H1 (cell line): ENCODE results near the gene ZNF366. TPM values are rescaled to one million over a fixed set of nuclear protein-coding genes. Genes with fewer than 3 reads are reported as not detected.

ENCODE experiments used
- CTCF ChIA-PET: fragments of 300-600 bp; sonication (Branson Sonifier 250); formaldehyde crosslinking; loops from one replicate; lab custom pipeline; 2021; ENCODE audit not compliant: partially characterized antibody; lab: Charles Lee
- POLR2A ChIA-PET: fragments of 300-600 bp; sonication (Branson Sonifier 250); formaldehyde crosslinking; loops from one replicate; lab custom pipeline; 2021; ENCODE audit warnings: inconsistent platforms; ENCODE audit not compliant: partially characterized antibody; lab: Charles Lee
- DNase-seq, 2 experiments: peaks; one replicate each; pipeline versions ENCODE4 v3.0.0 to v3.0.0-alpha.2; 2010 to 2022; ENCODE audit warnings: low spot score in 2 of 2, low read depth in 1 of 2, mixed read lengths in 1 of 2
- FAIRE-seq: peaks from 2 replicates; lab custom pipeline; 2011; peaks lifted over from hg19 to GRCh38; lab: Jason Lieb, UNC
- H2AFZ ChIP-seq: 2 replicates; pipeline ENCODE4 v1.8.1; 2012; ENCODE audit warnings: low read length, inconsistent platforms
- H2AK5ac ChIP-seq: 2 replicates; pipeline ENCODE4 v1.6.1; 2013; ENCODE audit warnings: low read depth, low read length
- H2BK120ac ChIP-seq: replicated peaks from 2 replicates; pipeline ENCODE3; 2013; ENCODE audit warnings: low read depth, low read length, inconsistent platforms
- H2BK12ac ChIP-seq: 2 replicates; pipeline ENCODE4 v1.6.1; 2013; ENCODE audit warnings: low read depth, low read length
- H2BK15ac ChIP-seq: 2 replicates; pipeline ENCODE4 v1.6.1; 2013; ENCODE audit warnings: low read length
- H2BK20ac ChIP-seq: 2 replicates; pipeline ENCODE4 v1.6.1; 2013; ENCODE audit warnings: low read length
- H2BK5ac ChIP-seq: 2 replicates; pipeline ENCODE4 v1.6.1; 2013; ENCODE audit warnings: low read depth, low read length
- H3K14ac ChIP-seq: 2 replicates; pipeline ENCODE4 v1.6.1; 2013; ENCODE audit warnings: inconsistent platforms; ENCODE audit not compliant: insufficient read length
- H3K18ac ChIP-seq: 2 replicates; pipeline ENCODE4 v1.6.1; 2013; ENCODE audit warnings: low read length; ENCODE audit errors: extremely low read depth
- H3K23ac ChIP-seq: 2 replicates; pipeline ENCODE4 v1.6.1; 2013; ENCODE audit warnings: inconsistent platforms; ENCODE audit not compliant: insufficient read length
- H3K23me2 ChIP-seq: 2 replicates; pipeline ENCODE4 v1.6.1; 2013; ENCODE audit warnings: low read depth, low read length
- H3K27ac ChIP-seq: 2 replicates; pipeline ENCODE4 v1.6.1; 2011; ENCODE audit warnings: low read depth, low read length, inconsistent platforms
- H3K27me3 ChIP-seq, 4 experiments: replicated peaks in 1 of 4; 1 replicate in 1 of 4; 2 replicates in 3 of 4; pipeline versions ENCODE4 v1.6.1 to v1.8.1; 2011 to 2013; ENCODE audit warnings: low read length in 3 of 4, mild to moderate bottlenecking in 3 of 4, inconsistent platforms in 2 of 4, mixed read lengths in 2 of 4, moderate library complexity in 1 of 4; ENCODE audit not compliant: control insufficient read depth in 3 of 4, insufficient read depth in 3 of 4; ENCODE audit errors: extremely low read depth in 1 of 4
- H3K36me3 ChIP-seq, 4 experiments: 2 replicates each; pipeline versions ENCODE4 v1.6.1 to v1.8.1; 2011 to 2013; ENCODE audit warnings: mild to moderate bottlenecking in 4 of 4, low read length in 3 of 4, moderate library complexity in 2 of 4, control low read depth in 1 of 4, inconsistent platforms in 1 of 4; ENCODE audit not compliant: insufficient read depth in 4 of 4, control insufficient read depth in 2 of 4
- H3K4ac ChIP-seq: replicated peaks from 2 replicates; pipeline ENCODE3; 2013; ENCODE audit warnings: low read length, low read depth, mixed read lengths, inconsistent platforms; ENCODE audit not compliant: insufficient read length
- H3K4me1 ChIP-seq, 4 experiments: replicated peaks in 1 of 4; 1 replicate in 1 of 4; 2 replicates in 3 of 4; pipeline versions ENCODE4 v1.6.1 to v1.8.1; 2011 to 2013; ENCODE audit warnings: low read length in 3 of 4, inconsistent platforms in 2 of 4, mixed read lengths in 1 of 4; ENCODE audit not compliant: insufficient read depth in 4 of 4, control insufficient read depth in 3 of 4
- H3K4me2 ChIP-seq, 2 experiments: 2 replicates each; pipeline versions ENCODE4 v1.6.1 to v1.8.1; 2011 to 2013; ENCODE audit warnings: low read depth in 2 of 2, low read length in 2 of 2, control low read depth in 1 of 2, inconsistent platforms in 1 of 2, mild to moderate bottlenecking in 1 of 2; ENCODE audit not compliant: insufficient read depth in 1 of 2
- H3K4me3 ChIP-seq, 4 experiments: fragments of 200-600, 300-600 bp in 1 of 4; sonication (generic), shearing (Covaris generic), sonication (Bioruptor Twin) in 1 of 4; 2 replicates each; pipeline versions ENCODE4 v1.5.1 to v1.8.1; 2011 to 2016; ENCODE audit warnings: low read length in 4 of 4, low read depth in 3 of 4, control low read depth in 2 of 4, inconsistent platforms in 2 of 4, mild to moderate bottlenecking in 2 of 4, mixed read lengths in 1 of 4, moderate library complexity in 1 of 4; ENCODE audit not compliant: insufficient read depth in 2 of 4; ENCODE audit errors: extremely low read depth in 1 of 4
- H3K56ac ChIP-seq: replicated peaks from 2 replicates; pipeline ENCODE3; 2013; ENCODE audit warnings: low read depth, mild to moderate bottlenecking, mixed read lengths, low read length, inconsistent platforms; ENCODE audit not compliant: insufficient read length
- H3K79me1 ChIP-seq: 2 replicates; pipeline ENCODE4 v1.6.1; 2013; ENCODE audit warnings: low read depth, low read length, control low read depth
- H3K79me2 ChIP-seq, 2 experiments: 2 replicates each; pipeline versions ENCODE4 v1.6.1 to v1.8.1; 2012 to 2013; ENCODE audit warnings: low read length in 2 of 2, mild to moderate bottlenecking in 2 of 2, inconsistent platforms in 1 of 2; ENCODE audit not compliant: insufficient read depth in 2 of 2, control insufficient read depth in 1 of 2
- H3K9ac ChIP-seq, 4 experiments: replicated peaks in 1 of 4; 1 replicate in 1 of 4; 2 replicates in 3 of 4; pipeline versions ENCODE4 v1.6.1 to v1.8.1; 2011 to 2013; ENCODE audit warnings: low read depth in 3 of 4, low read length in 3 of 4, control low read depth in 2 of 4, mild to moderate bottlenecking in 2 of 4, moderate library complexity in 2 of 4, inconsistent platforms in 1 of 4; ENCODE audit errors: extremely low read depth in 1 of 4
- H3K9me3 ChIP-seq, 2 experiments: 2 replicates each; pipeline versions ENCODE4 v1.6.1 to v1.8.1; 2012 to 2013; ENCODE audit warnings: mild to moderate bottlenecking in 2 of 2, moderate library complexity in 2 of 2, control low read depth in 1 of 2, inconsistent platforms in 1 of 2, low read depth in 1 of 2, low read length in 1 of 2, mixed read lengths in 1 of 2; ENCODE audit not compliant: insufficient read depth in 2 of 2
- H4K20me1 ChIP-seq, 2 experiments: replicated peaks in 1 of 2; 2 replicates each; pipeline versions ENCODE3 to v1.8.1; 2011 to 2013; ENCODE audit warnings: inconsistent platforms in 2 of 2, low read length in 2 of 2, mild to moderate bottlenecking in 1 of 2; ENCODE audit not compliant: insufficient read depth in 2 of 2, control insufficient read depth in 1 of 2
- H4K5ac ChIP-seq: 2 replicates; pipeline ENCODE4 v1.6.1; 2013; ENCODE audit warnings: low read length, low read depth, mixed read lengths, inconsistent platforms; ENCODE audit not compliant: insufficient read length
- H4K8ac ChIP-seq: 2 replicates; pipeline ENCODE4 v1.8.0; 2013; ENCODE audit warnings: mild to moderate bottlenecking, moderate library complexity, low read length, inconsistent platforms; ENCODE audit not compliant: insufficient read depth; ENCODE audit errors: extremely low read depth
- H4K91ac ChIP-seq: replicated peaks from 2 replicates; pipeline ENCODE3; 2013; ENCODE audit warnings: low read length, mixed read lengths, inconsistent platforms; ENCODE audit not compliant: insufficient read length
- CBX8 ChIP-seq: fragments of 300-800, 300-1000 bp; sonication (generic); IDR thresholded peaks from 2 replicates; pipeline ENCODE4 v1.7.1; 2016; ENCODE audit warnings: low read depth, low read length, borderline replicate concordance
- MAX ChIP-seq: IDR thresholded peaks from 2 replicates; pipeline ENCODE4 v1.6.1; 2012; ENCODE audit warnings: inconsistent platforms
- SIX5 ChIP-seq: IDR thresholded peaks from 2 replicates; pipeline ENCODE4 v1.6.1; 2011; ENCODE audit warnings: mild to moderate bottlenecking, low read depth, low read length
- WGBS, 2 experiments: shearing (Covaris generic) in 1 of 2; methylation state at CpG; one replicate each; pipeline versions ENCODE4 v1.1.6 to v1.1.7; 2013 to 2015; ENCODE audit warnings: low lambda C conversion rate in 2 of 2, mixed read lengths in 2 of 2, inconsistent platforms in 1 of 2, low coverage in 1 of 2, missing lambda C conversion rate in 1 of 2; ENCODE audit not compliant: insufficient replicate concordance in 2 of 2, insufficient coverage in 1 of 2, insufficient read length in 1 of 2; ENCODE audit errors: extremely low coverage in 1 of 2, missing lambda C conversion rate in 1 of 2; 5-methylcytosine and 5-hydroxymethylcytosine counted together
- polyA plus RNA-seq, 7 experiments: library from polyadenylated mRNA; depleted of rRNA in 3 of 7; stranded (reverse) in 5 of 7; unstranded in 2 of 7; fragments of >200 nt in 5 of 7; fragments of 200-250 nt in 2 of 7; gene quantifications; 1 replicate in 5 of 7; 2 replicates in 1 of 7; 4 replicates in 1 of 7; pipeline versions ENCODE4 v1.2.1 to v1.2.3, GENCODE V29; 2011 to 2013; ENCODE audit warnings: missing spikeins in 2 of 7, mixed read lengths in 2 of 7
- total RNA-seq: library from RNA; stranded (reverse); fragmentation: NEBNext Ultra II Directional; extraction: Animal tissue kit (Norgen Biotek cat#: 25700); gene quantifications from 2 replicates; pipeline ENCODE4 v1.2.1, GENCODE V29; 2021

ZNF366 gene
- total and polyA plus RNA-seq, 2 of the 8 experiments (the other 6 are each of a cell fraction or from before 2014, with no cell fraction given), result not detected

GRCh38 chr5:72443883-72444282 lies 63.3 kb downstream of the ZNF366 start:
- Histone ChIP-seq H3K36me3 (no peaks in the 10 kb centered on the region), H3K9me3 (no peaks in the 10 kb centered on the region), H3K14ac (no peak overlapping the region), H3K9ac (no peak overlapping the region), H3K79me2 (no peaks in the 10 kb centered on the region), H3K23me2 (no peaks in the 10 kb centered on the region), H3K18ac (no peak overlapping the region), H3K4ac (no peak overlapping the region), H2BK20ac (no peak overlapping the region), H3K4me1 (no peaks in the 10 kb centered on the region; a peak in 1 of 7 replicates), H3K4me2 (no peak overlapping the region), H2AK5ac (no peak overlapping the region), H3K27ac (no peak overlapping the region), H2BK12ac (no peak overlapping the region), H4K5ac (no peak overlapping the region), H2AFZ (peak overlapping the region; percentile 40; the same call in 1 of the 2 replicates), H3K4me3 (no peak overlapping the region), H4K20me1 (no peaks in the 10 kb centered on the region), H3K27me3 (no peaks in the 10 kb centered on the region), H2BK15ac (no peak overlapping the region), H4K91ac (no peak overlapping the region), H4K8ac (peak overlapping the region; percentile 77; the same call in 1 of the 2 replicates), H2BK120ac (no peak overlapping the region), H2BK5ac (no peak overlapping the region), H3K23ac (no peak overlapping the region), H3K79me1 (no peaks in the 10 kb centered on the region; the same call in 1 of the 2 replicates), H3K56ac (no peak overlapping the region)
- FAIRE-seq (no peak), DNase-seq (no peak)
- no peak for TF ChIP-seq MAX
- TF ChIP-seq CBX8, result no peak
- TF ChIP-seq SIX5, result no peak
- ChIA-PET POLR2A (no interaction called here), CTCF (interaction anchor here (0.6 to 0.7 kb wide), 2 partner anchors 64 to 76 kb away, joined by 4 to 6 read pairs; no protein-coding TSS in a partner anchor)
- WGBS, 2 experiments, result 83% methylated on average over 13 of the region's 14 CpGs; no CpG with 5 or more reads in 1 of the 2 experiments
